ENCODE results near the gene XCL2. TPM values are rescaled to one million over a fixed set of nuclear protein-coding genes. Genes with fewer than 3 reads are reported as not detected.
"Not testable (repeated sequence)": the region's sequence is repeated elsewhere in the genome, so short reads cannot be mapped to it uniquely, and the experiment has no call there.

The XCL2 gene
- total RNA-seq (15.4 TPM), polyA plus RNA-seq (6.1 TPM)
- long read RNA-seq, donor 1 = 0 reads
- long read RNA-seq, donor 2, partial matches to known transcripts = 11 of 37 reads
- long read RNA-seq, donor 2, other reads (novel, unspliced or antisense) = 24 of 37 reads
- long read RNA-seq, donor 3, partial matches to known transcripts = 9 of 12 reads
- long read RNA-seq, donor 3, other reads (novel, unspliced or antisense) = 0 of 12 reads
- long read RNA-seq, donor 4 = 0 reads
- long read RNA-seq, donor 5, transcript XCL2-201 (3 exons, 565 nt) = major isoform, 5 of 34 reads
- long read RNA-seq, donor 5, partial matches to known transcripts = 15 of 34 reads
- long read RNA-seq, donor 5, other reads (novel, unspliced or antisense) = 14 of 34 reads
- long read RNA-seq, donor 6, partial matches to known transcripts = 0 of 1 reads
- long read RNA-seq, donor 6, other reads (novel, unspliced or antisense) = 0 of 1 reads
- long read RNA-seq, donor 7, partial matches to known transcripts = 15 of 15 reads
- long read RNA-seq, donor 7, other reads (novel, unspliced or antisense) = 0 of 15 reads
- long read RNA-seq, donor 8, transcript XCL2-201 (3 exons, 565 nt) = major isoform, 6 of 6 reads
- long read RNA-seq, donor 8, partial matches to known transcripts = 0 of 6 reads
- long read RNA-seq, donor 8, other reads (novel, unspliced or antisense) = 0 of 6 reads
- long read RNA-seq, donor 9, partial matches to known transcripts = 0 of 2 reads
- long read RNA-seq, donor 9, other reads (novel, unspliced or antisense) = 0 of 2 reads
- long read RNA-seq, donor 10, partial matches to known transcripts = 6 of 17 reads
- long read RNA-seq, donor 10, other reads (novel, unspliced or antisense) = 7 of 17 reads

- H3K9me3 ChIP-seq (ENCODE audit: control insufficient read depth in 2 of 2, insufficient read depth in 1 of 2, low read length in 1 of 2); H3K27ac ChIP-seq (ENCODE audit: low read depth in 1 of 2, low read length in 1 of 2); H3K4me1 ChIP-seq (ENCODE audit: control insufficient read depth in 2 of 2, insufficient read depth in 2 of 2, low read length in 2 of 2); H3K4me3 ChIP-seq (ENCODE audit: low read length in 2 of 2); H3K36me3 ChIP-seq (ENCODE audit: control insufficient read depth in 2 of 2, insufficient read depth in 2 of 2, low read length in 1 of 2); H3K27me3 ChIP-seq (ENCODE audit: control insufficient read depth in 2 of 2, insufficient read depth in 1 of 2, low read length in 1 of 2); DNase-seq (ENCODE audit: low read depth in 6 of 9, low spot score in 9 of 9): not testable (repeated sequence)
- 72% methylated on average over 5 of the region's 8 CpGs for WGBS
Measured at GRCh38 chr1:168543840-168544498, at the start of gene XCL2. XCL2 (minus strand) TSS chr1:168543997; CDS start chr1:168543964, 33 bp downstream.

GRCh38 chr1:168591641-168592250 is 47.9 kb upstream of the XCL2 start:
- DNase-seq (ENCODE audit: low read depth in 6 of 9, low spot score in 9 of 9) = no peak
- WGBS = 92% methylated on average over 2 of the region's 2 CpGs

GRCh38 chr1:168591066-168591465 is 47.3 kb upstream of the XCL2 start:
- 97% methylated on average over 5 of the region's 5 CpGs for WGBS
- H3K27ac ChIP-seq (ENCODE audit: low read depth in 1 of 2, low read length in 1 of 2) = no peak overlapping the region

More at GRCh38 chr1:168591641-168592250, 47.9 kb upstream of the XCL2 start:
- Histone ChIP-seq H3K27ac (ENCODE audit: low read depth in 1 of 2, low read length in 1 of 2) (no peak overlapping the region), H3K27me3 (ENCODE audit: control insufficient read depth in 2 of 2, insufficient read depth in 1 of 2, low read length in 1 of 2) (no peaks in the 10 kb centered on the region), H3K4me3 (ENCODE audit: low read length in 2 of 2) (no peak overlapping the region), H3K4me1 (ENCODE audit: control insufficient read depth in 2 of 2, insufficient read depth in 2 of 2, low read length in 2 of 2) (no peaks in the 10 kb centered on the region), H3K36me3 (ENCODE audit: control insufficient read depth in 2 of 2, insufficient read depth in 2 of 2, low read length in 1 of 2) (no peaks in the 10 kb centered on the region), H3K9me3 (ENCODE audit: control insufficient read depth in 2 of 2, insufficient read depth in 1 of 2, low read length in 1 of 2) (no peaks in the 10 kb centered on the region)

GRCh38 chr1:168589167-168589566 is 45.4 kb upstream of the XCL2 start:
- Histone ChIP-seq H3K4me3 (ENCODE audit: low read length in 2 of 2) (no peak overlapping the region), H3K27ac (ENCODE audit: low read depth in 1 of 2, low read length in 1 of 2) (no peak overlapping the region), H3K27me3 (ENCODE audit: control insufficient read depth in 2 of 2, insufficient read depth in 1 of 2, low read length in 1 of 2) (no peaks in the 10 kb centered on the region), H3K9me3 (ENCODE audit: control insufficient read depth in 2 of 2, insufficient read depth in 1 of 2, low read length in 1 of 2) (no peaks in the 10 kb centered on the region), H3K36me3 (ENCODE audit: control insufficient read depth in 2 of 2, insufficient read depth in 2 of 2, low read length in 1 of 2) (no peaks in the 10 kb centered on the region), H3K4me1 (ENCODE audit: control insufficient read depth in 2 of 2, insufficient read depth in 2 of 2, low read length in 2 of 2) (no peaks in the 10 kb centered on the region)
- WGBS = 95% methylated on average over 2 of the region's 2 CpGs
- no peak for DNase-seq (ENCODE audit: low read depth in 6 of 9, low spot score in 9 of 9)

More at GRCh38 chr1:168591066-168591465, 47.3 kb upstream of the XCL2 start:
- H3K36me3 ChIP-seq (ENCODE audit: control insufficient read depth in 2 of 2, insufficient read depth in 2 of 2, low read length in 1 of 2) = no peaks in the 10 kb centered on the region
- no peaks in the 10 kb centered on the region for H3K4me1 ChIP-seq (ENCODE audit: control insufficient read depth in 2 of 2, insufficient read depth in 2 of 2, low read length in 2 of 2)
- no peak overlapping the region for H3K4me3 ChIP-seq (ENCODE audit: low read length in 2 of 2)
- H3K27me3 ChIP-seq (ENCODE audit: control insufficient read depth in 2 of 2, insufficient read depth in 1 of 2, low read length in 1 of 2) = no peaks in the 10 kb centered on the region
- no peak for DNase-seq (ENCODE audit: low read depth in 6 of 9, low spot score in 9 of 9)
- H3K9me3 ChIP-seq (ENCODE audit: control insufficient read depth in 2 of 2, insufficient read depth in 1 of 2, low read length in 1 of 2) = no peaks in the 10 kb centered on the region

GRCh38 chr1:168585937-168586336 is 42.1 kb upstream of the XCL2 start:
- Histone ChIP-seq H3K4me3 (ENCODE audit: low read length in 2 of 2) (no peak overlapping the region), H3K4me1 (ENCODE audit: control insufficient read depth in 2 of 2, insufficient read depth in 2 of 2, low read length in 2 of 2) (no peaks in the 10 kb centered on the region), H3K36me3 (ENCODE audit: control insufficient read depth in 2 of 2, insufficient read depth in 2 of 2, low read length in 1 of 2) (no peaks in the 10 kb centered on the region), H3K27ac (ENCODE audit: low read depth in 1 of 2, low read length in 1 of 2) (no peak overlapping the region), H3K9me3 (ENCODE audit: control insufficient read depth in 2 of 2, insufficient read depth in 1 of 2, low read length in 1 of 2) (no peaks in the 10 kb centered on the region), H3K27me3 (ENCODE audit: control insufficient read depth in 2 of 2, insufficient read depth in 1 of 2, low read length in 1 of 2) (no peaks in the 10 kb centered on the region)
- WGBS = 100% methylated on average over 1 of the region's 1 CpG
- no peak for DNase-seq (ENCODE audit: low read depth in 6 of 9, low spot score in 9 of 9)

- DNase-seq (ENCODE audit: low read depth in 6 of 9, low spot score in 9 of 9) = no peak
- Histone ChIP-seq H3K4me3 (ENCODE audit: low read length in 2 of 2) (no peak overlapping the region), H3K36me3 (ENCODE audit: control insufficient read depth in 2 of 2, insufficient read depth in 2 of 2, low read length in 1 of 2) (no peaks in the 10 kb centered on the region), H3K9me3 (ENCODE audit: control insufficient read depth in 2 of 2, insufficient read depth in 1 of 2, low read length in 1 of 2) (no peaks in the 10 kb centered on the region), H3K4me1 (ENCODE audit: control insufficient read depth in 2 of 2, insufficient read depth in 2 of 2, low read length in 2 of 2) (no peaks in the 10 kb centered on the region), H3K27me3 (ENCODE audit: control insufficient read depth in 2 of 2, insufficient read depth in 1 of 2, low read length in 1 of 2) (no peaks in the 10 kb centered on the region), H3K27ac (ENCODE audit: low read depth in 1 of 2, low read length in 1 of 2) (no peak overlapping the region)
- 95% methylated on average over 3 of the region's 3 CpGs for WGBS
Measured at GRCh38 chr1:168585191-168585590, 41.4 kb upstream of the XCL2 start.

- no peak overlapping the region for H3K4me3 ChIP-seq (ENCODE audit: low read length in 2 of 2)
- H3K4me1 ChIP-seq (ENCODE audit: control insufficient read depth in 2 of 2, insufficient read depth in 2 of 2, low read length in 2 of 2) = no peaks in the 10 kb centered on the region
- no peak overlapping the region for H3K27ac ChIP-seq (ENCODE audit: low read depth in 1 of 2, low read length in 1 of 2)
- no peak for DNase-seq (ENCODE audit: low read depth in 6 of 9, low spot score in 9 of 9)
- no peaks in the 10 kb centered on the region for H3K9me3 ChIP-seq (ENCODE audit: control insufficient read depth in 2 of 2, insufficient read depth in 1 of 2, low read length in 1 of 2)
- H3K27me3 ChIP-seq (ENCODE audit: control insufficient read depth in 2 of 2, insufficient read depth in 1 of 2, low read length in 1 of 2) = no peaks in the 10 kb centered on the region
- H3K36me3 ChIP-seq (ENCODE audit: control insufficient read depth in 2 of 2, insufficient read depth in 2 of 2, low read length in 1 of 2) = no peaks in the 10 kb centered on the region
- 86% methylated on average over 6 of the region's 6 CpGs for WGBS
Measured at GRCh38 chr1:168583571-168583970, 39.8 kb upstream of the XCL2 start.

GRCh38 chr1:168582688-168583336 is 39.0 kb upstream of the XCL2 start:
- no peaks in the 10 kb centered on the region for H3K27me3 ChIP-seq (ENCODE audit: control insufficient read depth in 2 of 2, insufficient read depth in 1 of 2, low read length in 1 of 2)
- H3K36me3 ChIP-seq (ENCODE audit: control insufficient read depth in 2 of 2, insufficient read depth in 2 of 2, low read length in 1 of 2) = no peaks in the 10 kb centered on the region
- H3K27ac ChIP-seq (ENCODE audit: low read depth in 1 of 2, low read length in 1 of 2) = no peak overlapping the region
- no peaks in the 10 kb centered on the region for H3K4me1 ChIP-seq (ENCODE audit: control insufficient read depth in 2 of 2, insufficient read depth in 2 of 2, low read length in 2 of 2)
- H3K4me3 ChIP-seq (ENCODE audit: low read length in 2 of 2) = no peak overlapping the region
- H3K9me3 ChIP-seq (ENCODE audit: control insufficient read depth in 2 of 2, insufficient read depth in 1 of 2, low read length in 1 of 2) = no peaks in the 10 kb centered on the region
- DNase-seq (ENCODE audit: low read depth in 6 of 9, low spot score in 9 of 9) = no peak
- WGBS = 91% methylated on average over 6 of the region's 6 CpGs

Data from thymus (tissue), 14 donors.